DOHH2 (cell line): ENCODE data around the gene STARD9.

ENCODE experiments used
- CTCF ChIP-seq: fragments of 200-600 bp; sonication (generic); IDR thresholded peaks from one replicate; pipeline ENCODE4 v1.5.1; 2014; ENCODE audit warnings: antibody characterized with exemption, mild to moderate bottlenecking, low read depth, low read length; ENCODE audit not compliant: poor library complexity, severe bottlenecking
- EZH2phosphoT487 ChIP-seq: fragments of 200-600 bp; sonication (generic); IDR thresholded peaks from 2 replicates; pipeline ENCODE4 v1.6.1; 2017; ENCODE audit warnings: borderline replicate concordance, mild to moderate bottlenecking, antibody characterized with exemption, low read length, moderate library complexity, mixed read lengths

DNA sequence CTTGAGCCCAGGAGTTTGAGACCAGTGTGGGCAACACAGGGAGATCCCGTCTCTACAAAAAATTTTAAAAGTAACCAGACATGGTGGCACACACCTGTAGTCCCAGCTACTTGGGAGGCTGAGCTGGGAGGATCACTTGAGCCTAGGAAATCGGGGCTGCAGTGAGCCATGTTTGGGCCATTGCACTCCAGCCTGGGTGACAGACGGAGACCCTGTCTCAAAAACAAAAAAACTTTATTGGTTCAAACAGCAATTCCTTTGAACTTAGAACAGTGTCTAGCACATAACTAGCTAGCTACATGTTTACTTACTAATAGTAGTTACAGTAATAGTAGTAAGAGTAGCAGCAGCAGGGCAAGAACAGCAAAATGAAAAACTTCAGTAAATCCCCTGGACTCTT lies 16.7 kb upstream of the STARD9 start:
- TF ChIP-seq CTCF (no peak), EZH2phosphoT487 (no peak)
